NOMO-1 (cell line): ENCODE data around the gene CTSG.
A peak's percentile ranks its signal among the peaks of the same experiment; 100 is the strongest.
"Not testable (repeated sequence)": the region's sequence is repeated elsewhere in the genome, so short reads cannot be mapped to it uniquely, and the experiment has no call there.

Experiments used
- DNase-seq, 2 experiments: peaks; one replicate each; lab custom pipeline; 2025; ENCODE audit not compliant: unreplicated experiment in 2 of 2; lab: John Stamatoyannopoulos, UW

The CTSG gene

DNA sequence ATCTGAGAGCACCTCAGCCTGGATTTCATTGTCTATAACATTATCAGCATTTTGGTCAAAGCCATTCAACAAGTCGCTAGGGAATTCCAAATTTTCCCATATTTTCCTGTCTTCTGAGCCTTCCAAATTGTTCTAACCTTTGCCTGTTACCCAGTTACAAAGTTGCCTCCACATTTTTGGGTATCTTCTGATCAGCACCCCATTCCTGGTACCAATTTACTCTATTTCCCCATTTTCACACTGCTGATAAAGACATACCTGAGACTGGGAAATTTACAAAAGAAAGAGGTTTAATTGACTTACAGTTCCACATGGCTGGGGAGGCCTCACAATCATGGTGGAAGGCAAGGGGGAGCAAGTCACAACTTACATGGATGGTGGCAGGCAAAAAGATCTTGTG lies 27.0 kb downstream of the CTSG start:
- DNase-seq: not testable (repeated sequence)

DNA sequence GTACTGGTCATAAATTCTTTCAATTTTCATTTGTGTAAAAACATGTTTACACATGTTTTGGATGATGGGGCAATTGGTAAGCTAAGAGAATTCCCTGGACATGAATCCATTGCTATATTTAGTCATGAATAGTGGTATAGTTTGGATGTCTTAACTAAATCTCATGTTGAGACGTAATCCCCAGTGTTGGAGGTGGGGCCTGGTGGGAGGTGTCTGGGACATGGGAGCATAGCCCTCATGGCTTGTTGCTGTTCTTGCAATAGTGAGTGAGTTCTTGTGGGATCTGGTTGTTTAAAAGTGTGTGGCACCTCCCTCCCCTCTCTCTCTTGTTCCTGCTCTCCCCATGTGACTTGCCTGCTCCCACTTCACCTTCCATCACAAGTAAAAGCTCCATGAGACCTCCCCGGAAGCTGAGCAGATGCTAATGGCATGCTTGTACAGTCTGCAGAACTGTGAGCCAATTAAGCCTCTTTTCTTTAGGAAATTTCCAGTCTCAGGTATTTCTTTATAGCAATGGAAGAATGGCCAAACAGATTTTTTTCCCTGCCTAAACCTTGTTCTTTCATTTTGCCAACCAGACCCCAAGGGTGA lies 33.6 kb downstream of the CTSG start:
- no peak for DNase-seq

DNA sequence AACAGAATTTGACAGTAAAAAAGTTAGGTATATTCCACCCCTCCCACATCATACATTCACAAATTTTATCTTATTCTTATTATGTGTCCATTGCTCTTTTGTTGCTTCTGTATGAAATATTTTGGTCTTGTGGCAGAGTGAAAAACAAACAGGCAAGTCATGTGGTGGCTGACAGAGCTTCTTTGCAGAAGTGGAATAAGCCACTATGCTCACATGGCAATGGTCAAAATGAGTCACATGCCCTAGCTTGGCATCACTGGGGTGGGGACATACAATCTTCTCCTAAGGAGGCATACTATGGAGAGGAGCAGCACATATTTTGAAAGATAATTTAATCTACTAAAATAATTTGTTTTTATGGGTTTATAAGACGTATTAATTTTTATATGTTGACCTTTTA lies 40.3 kb downstream of the CTSG start:
- peak; percentile 11 to 31 for DNase-seq

DNA sequence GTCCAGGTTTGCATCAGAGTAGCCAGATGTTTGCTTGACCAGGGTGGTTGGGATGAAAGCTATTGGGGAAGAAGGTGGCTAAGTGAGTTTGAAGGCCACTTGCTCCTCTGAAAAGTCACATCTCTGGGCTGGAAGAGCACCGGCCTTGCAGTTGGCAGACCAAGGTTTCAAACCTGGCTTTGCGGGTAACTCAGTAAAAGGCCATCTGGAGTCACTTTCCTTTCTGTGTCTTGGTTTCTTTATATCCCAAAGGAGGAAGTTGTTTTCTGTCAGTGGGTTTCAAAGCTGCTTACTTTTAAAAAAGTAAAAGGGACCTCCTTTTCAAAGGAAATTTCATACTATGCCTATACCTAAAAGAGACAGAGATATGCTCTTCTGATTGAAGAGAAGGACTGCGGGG lies 41.8 kb downstream of the CTSG start:
- DNase-seq: peak; percentile 2 to 51

DNA sequence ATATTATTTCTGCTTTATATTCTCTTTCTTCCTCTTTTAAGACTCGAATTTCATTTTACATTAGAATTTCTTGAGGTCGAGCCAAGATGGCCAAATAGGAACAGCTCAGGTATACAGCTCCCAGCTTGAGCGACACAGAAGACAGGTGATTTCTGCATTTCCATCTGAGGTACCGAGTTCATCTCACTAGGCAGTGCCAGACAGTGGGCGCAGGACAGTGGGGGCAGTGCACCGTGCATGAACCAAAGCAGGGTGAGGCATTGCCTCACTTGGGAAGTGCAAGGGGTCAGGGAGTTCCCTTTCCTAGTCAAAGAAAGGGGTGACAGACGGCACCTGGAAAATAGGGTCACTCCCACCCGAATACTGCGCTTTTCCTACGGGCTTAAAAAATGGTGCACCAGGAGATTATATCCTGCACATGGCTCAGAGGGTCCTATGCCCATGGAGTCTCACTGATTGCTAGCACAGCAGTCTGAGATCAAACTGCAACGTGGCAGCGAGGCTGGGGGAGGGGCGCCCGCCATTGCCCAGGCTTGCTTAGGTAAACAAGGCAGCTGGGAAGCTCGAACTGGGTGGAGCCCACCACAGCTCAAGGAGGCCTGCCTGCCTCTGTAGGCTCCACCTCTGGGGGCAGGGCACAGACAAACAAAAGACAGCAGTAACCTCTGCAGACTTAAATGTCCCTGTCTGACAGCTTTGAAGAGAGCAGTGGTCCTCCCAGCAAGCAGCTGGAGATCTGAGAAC lies 50.0 kb downstream of the CTSG start:
- not testable (repeated sequence) for DNase-seq
